ENCODE measurements around the gene LMX1B.

GRCh38 chr9:126591083-126591482, 22.6 kb upstream of the LMX1B start:
- no peak for TF ChIP-seq CTCF (IDR thresholded peaks at IDR 0.05)
- no peak for TF ChIP-seq SP1 (CRISPR knock-in tag; conservative IDR thresholded peaks at IDR 0.05)
- no peak for TF ChIP-seq JUN (CRISPR knock-in tag; IDR thresholded peaks at IDR 0.05)
- TF ChIP-seq MYBL2 (CRISPR knock-in tag; IDR thresholded peaks at IDR 0.05): no peak
- TF ChIP-seq KAT7 (CRISPR knock-in tag; IDR thresholded peaks at IDR 0.05; ENCODE audit: borderline replicate concordance): no peak

All from WTC11 (cell line).